Stimulated activated CD4-positive, alpha-beta T cell treated with anti-CD3 and anti-CD28 coated beads, Interleukin-15, amount 100 ng/mL, for 48 hours (primary cell): ENCODE measurements around the gene GSX1.
"Not testable (repeated sequence)": the region's sequence is repeated elsewhere in the genome, so short reads cannot be mapped to it uniquely, and the experiment has no call there.

Source experiments
- DNase-seq, 2 donors: peaks; one replicate each; pipeline ENCODE4 v3.0.0-alpha.2; 2020; ENCODE audit warnings: low read depth in 2 of 2

Gene GSX1

DNA sequence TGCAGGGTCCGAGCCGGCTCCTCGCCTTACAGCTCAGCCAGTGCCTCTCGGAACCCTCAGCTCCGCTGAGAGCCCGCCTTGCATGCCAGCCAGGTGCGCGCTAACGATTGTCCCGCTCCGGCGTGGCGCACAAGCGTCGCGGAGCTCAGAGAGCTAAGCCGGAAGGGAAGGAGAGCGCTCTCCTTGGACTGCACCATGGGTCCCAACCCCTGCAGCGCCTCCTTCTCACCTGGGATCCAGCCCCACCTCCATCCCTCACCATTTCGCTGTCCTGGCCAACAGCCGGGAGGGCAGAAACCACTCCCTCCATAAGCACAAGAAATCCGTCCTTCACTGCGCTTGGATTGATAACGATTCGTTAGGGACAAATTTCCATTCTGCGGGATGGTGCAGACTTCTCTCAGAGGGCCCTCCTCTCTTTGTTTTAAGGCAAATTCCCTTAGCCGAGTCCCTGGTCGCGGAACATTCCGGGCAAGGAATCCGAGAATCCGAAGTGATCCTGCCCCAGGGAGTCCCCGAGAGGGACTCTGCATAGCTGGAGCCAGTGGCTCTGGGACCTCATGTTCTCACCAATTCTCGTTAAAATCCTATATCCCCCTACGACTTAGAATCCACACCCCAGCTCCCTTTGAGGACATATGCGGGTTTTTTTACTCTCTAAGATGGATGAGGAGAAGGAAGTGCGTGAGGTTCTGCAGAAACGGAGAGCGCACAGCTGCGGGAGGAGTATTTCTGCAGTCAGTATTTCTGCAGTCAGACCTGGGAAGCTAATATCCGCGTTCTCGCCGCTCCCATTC is 2.8 kb downstream of the GSX1 start:
- DNase-seq = no peak

DNA sequence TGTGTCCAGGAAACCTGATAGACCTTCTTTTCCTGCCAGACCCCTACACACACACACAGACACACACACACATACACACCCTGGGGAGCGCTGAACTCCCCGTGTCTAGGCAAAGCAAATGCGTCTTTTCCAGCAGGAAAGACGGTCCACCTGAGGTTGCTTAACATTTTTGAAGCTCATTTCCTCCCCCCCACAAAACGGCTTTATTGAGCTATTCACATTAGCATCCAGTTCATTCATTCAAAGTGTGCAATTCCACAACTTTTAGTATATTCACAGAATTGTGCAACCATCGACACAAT is 3.4 kb downstream of the GSX1 start:
- DNase-seq = no peak

DNA sequence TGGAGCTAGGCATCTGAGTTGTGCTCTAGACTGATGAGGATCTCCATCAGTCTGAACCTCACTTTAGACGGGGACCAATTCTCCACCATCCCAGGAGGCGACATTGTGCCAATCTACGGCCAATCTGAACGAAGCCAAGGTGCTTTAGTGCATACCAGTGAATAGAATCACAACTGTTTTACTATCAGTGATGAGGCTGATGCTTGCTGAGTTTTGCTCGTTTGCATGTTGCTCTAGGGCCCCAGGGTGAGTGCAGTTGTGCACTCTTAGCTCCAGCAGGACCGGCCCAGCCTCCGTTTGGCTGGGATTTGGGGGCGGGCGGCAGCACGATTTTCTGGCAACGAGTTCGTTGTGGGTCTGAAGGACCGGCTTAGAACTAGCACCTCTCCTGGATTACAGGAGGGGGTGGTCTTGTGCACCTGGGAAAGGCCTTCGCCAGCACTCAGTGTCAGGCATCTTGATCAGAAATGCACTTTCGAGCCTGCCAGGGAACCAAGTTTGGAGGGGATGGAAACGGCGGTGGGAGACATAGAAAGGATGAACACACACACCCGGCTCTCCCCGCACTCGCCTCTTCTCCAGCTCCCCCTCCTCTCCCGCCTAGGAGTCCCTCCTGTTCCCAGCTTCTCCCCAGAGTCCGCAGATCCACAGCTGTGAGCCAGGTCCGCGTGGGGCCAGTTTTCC is 4.4 kb downstream of the GSX1 start:
- DNase-seq = no peak

DNA sequence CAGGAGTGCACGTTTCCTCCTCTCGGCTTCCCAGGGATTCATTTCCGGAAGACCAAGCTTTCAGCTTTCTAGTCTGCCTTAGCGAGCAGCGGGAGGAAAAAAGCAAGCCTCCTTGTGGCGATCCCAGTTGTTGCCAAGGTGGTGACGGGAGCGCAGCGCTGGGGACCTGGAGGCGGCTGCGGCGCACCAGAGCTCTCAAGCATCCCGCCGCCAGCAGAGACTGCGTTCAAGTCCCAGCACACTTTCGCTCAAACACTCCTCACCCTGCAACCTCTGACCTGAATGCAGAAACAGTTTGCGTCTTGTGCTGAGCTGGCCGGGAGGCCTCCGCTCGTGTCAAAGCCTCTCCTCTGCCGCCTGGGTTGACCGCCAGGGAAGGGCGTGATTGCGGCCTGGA is 4.9 kb downstream of the GSX1 start:
- no peak for DNase-seq

DNA sequence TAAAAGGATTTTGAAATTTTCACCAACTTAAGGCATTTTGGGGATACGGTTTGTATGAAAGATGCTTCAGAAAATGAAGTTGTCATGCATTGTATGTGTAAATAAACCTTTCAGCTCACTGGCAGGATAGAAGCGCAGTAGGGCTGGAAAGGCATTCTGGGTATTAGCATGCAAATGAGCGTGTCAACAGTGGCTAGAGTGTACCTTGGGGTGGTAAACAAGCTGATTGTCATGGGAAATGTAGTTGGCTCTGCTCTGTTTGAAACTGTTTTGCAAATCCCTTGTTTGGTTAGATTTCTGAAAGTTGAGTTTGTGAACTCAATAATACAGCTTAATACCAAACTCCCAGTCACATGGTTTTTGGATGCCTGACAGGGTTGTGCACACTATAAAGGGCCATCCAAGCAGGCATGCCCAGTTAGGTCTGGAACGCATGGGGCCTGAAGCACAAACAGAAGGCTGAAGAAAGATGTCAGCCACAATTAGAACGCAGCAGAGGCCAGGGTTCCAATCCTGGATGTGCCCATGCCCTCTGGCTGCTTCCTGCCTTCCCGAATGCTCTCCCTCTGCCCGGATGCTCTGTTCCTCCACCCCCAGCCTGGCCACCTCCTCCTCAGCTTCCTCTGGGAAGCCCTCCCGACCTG is 14.6 kb downstream of the GSX1 start:
- no peak for DNase-seq

DNA sequence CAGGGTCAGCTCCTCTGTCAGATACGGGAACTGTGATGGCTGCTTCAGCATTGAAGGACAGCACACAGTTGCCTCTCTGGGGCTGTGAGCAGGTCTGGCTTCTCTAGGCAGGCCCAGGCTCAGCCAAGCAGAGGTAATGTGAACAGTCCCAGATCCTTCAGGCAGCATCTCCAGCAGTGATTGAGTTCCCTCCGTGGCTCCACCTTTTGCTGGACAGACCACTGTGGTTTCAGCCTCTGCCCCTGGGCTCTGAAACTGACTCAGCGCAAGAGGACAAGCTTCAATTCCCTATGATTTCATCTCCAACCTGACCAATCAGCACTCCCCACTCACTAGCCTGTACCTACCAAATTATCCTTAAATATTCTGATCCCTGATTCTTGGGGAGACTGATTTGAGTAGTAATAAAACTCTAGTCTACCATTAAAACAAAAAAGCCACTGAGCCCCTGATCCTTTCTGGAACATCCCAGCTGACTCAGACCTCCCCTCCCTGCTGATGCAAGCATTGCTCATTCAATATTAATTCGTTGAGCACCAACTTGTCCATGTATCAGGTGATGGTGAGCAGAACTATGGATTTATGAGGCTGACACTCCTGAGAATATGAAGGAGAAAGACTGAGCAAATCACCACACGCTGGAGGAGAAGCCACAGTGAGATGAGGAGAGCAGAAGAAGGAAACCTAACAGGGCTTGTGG is 16.7 kb downstream of the GSX1 start:
- DNase-seq = no peak

DNA sequence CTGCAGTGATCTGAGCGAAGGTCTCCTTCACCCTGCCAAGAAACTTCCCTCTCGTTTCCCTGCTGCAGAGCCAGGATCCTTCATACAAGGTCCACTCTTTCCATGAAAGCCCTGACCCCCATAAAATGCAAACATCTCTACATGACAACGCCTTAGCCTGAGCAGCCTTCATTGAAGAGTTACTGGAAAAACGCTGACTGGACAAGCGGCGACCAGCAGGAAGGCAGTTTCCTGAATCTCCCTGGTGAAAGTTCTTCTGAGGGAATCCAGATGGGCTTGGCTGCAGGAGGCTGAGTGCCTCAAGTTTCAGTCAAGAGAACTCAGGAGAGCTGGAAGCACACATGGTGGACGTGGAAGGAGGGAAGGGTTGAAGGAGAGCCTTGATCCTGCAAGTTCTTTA is 17.7 kb downstream of the GSX1 start:
- DNase-seq = no peak

DNA sequence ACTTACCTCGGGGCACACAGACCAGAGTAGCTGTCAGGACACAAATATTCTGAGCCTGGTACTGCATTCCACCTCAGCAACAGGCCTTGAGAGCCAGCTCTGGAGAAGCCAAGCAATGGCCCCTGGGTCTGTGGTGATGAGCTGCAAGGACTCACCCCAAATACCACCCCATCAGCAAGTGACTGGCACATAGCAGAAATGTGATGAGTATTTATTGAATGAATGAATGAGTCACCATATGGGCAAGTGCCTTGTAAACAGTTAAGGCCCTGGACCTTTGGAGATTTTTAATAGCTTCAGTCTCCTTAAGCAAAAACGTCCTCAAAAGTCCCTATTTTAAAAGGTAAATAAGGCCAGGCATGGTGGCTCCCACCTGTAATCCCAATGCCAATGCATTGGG is 18.2 kb downstream of the GSX1 start:
- DNase-seq = no peak

DNA sequence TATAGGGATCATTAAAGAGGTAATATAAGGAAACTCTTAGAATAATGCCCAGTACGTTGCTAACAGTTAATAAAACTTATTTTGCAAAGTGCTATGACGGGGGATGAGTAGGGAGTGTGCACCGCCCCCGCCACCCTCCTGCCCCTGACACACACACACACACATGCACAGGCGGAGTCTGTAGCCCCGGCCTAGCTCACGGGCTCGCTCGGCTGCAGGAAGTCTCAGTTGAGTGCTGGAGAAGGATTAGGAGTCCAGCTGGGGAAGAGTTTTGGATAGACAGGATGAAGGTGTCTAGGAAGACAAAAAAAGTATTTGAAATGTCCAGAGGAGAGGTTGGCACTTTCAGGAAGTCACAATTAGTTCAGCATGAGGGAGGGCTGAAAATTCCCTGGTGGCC is 21.5 kb downstream of the GSX1 start:
- DNase-seq = no peak

DNA sequence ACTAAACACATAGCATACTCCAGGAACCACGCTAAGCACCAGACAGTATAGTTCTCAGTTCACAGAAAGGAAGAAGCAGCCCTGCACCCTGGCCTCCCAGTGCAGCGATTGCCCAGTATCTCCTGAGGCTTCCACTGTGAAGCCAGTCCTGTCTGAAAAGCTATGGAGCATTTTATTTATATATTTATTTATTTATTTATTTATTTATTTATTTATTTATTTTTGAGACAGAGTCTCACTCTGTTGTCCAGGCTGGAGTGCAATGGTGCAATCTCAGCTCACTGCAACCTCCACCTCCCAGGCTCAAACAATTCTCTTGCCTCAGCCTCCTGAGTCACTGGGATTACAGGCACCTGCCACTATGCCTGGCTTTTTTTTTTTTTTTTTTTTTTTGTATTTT is 25.5 kb downstream of the GSX1 start:
- DNase-seq = not testable (repeated sequence)

DNA sequence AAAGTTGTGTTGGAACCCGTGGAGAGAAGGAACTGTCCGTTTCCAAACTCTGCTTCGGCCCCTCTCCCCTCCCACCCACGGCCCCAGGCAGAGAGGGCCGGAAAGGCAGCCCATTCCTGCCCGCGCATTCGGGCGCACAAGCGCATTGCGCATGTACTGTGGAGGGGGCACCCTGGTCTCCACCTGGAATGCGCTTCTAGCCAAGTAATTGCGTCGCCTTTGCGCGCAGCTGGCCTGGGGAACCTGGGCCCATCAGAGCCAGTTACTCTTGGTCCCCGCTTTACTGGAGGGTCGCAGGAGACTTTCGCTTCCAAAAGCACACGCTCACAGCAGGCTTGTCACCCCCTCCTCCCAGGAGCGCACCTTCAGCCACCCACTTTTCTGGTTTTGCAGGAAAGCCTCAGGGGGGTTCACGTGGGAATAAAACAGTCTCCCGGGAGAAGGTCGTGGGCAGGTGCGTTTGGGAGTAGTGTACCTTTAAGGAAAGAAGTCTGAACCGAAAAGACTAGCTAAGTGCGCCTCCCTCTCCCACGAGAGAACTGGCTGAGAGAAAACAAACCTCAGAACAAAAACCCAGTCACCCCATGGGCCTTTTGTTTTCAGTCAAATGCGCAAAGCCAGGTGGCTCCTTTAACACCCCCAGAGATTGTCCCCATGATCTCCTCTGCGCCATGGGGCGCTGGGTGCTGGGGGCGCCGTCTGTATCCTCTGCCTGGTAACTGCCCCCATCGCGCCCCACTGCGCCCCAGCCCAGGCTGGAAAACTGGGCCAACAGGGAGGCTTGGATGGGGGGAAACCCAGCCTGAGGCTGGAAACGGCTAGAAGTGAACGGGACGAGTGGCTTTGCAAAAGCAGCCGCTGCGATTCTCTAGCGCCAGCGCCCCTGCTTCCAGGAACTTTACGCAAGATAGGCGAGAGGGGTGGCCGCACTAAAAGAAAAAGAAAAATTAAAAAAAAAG is 28.5 kb downstream of the GSX1 start:
- no peak for DNase-seq

DNA sequence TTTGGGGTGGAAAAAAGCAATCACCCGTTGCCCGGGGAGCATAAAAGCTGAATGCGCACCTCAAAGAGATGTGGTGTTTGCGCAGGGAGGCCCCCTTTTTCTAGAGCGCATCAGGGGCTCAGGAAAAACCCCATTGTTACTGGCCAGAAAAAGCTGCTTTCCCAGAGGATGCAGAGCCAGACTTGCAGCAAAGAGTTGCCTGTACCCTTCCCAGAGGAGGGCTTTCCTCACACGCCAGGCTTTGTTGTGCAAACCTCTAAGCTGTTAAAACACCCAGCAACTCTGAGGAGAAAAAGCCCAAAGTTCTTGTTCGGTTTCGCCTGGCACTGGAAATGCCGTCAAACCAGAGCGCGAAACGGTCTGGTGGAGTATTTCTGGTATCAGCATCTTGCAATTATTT is 29.3 kb downstream of the GSX1 start:
- no peak for DNase-seq

DNA sequence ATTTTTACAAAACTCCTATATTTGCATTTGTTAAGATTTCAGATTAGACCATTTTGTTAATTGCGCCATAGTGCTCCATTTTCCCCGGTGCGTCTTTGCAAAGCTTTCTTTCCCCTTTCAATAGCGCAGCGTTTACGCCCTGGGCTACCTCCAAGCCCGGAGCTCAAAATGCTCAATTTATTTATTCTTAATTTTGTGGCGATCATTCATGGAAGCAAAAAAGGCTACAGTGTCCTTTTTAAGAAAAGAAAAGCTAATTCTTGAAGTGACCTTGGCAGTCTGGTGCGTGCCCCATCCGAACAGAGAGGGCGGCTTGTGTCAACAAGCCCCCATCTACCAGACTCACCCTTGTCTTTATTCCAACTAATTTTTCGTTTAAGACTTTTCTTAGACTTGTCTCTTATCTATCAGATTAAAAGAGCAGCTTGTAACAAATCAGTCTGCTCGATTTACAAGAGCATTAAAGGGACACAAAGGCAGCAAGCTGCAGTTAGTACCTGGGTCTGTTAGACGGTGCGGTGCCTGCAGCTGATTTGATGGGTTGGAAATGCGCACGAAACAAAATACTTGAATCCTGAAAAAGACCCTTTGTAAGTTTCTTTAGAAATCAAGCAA is 30.1 kb downstream of the GSX1 start:
- no peak for DNase-seq

DNA sequence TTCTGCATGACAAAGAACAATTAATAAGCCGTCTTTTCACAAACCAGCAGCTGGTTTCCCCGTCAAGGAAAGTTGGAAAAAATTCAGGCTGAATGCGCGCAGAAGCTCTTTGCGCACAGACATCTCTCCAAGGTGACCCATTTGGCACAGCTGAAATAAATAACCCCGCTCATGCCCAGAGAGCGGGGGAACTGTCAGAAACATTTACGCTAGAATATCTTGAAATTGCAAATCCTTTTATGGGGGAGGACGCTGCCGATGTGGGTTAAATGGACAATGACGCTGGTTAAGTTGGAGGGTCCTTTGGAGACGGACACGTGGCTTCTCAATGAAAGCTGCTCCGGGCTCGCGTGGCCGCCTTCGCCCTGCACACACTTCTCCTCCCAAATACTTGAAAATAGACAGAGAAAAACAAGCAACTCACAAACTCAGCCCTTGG is 30.6 kb downstream of the GSX1 start:
- no peak for DNase-seq

DNA sequence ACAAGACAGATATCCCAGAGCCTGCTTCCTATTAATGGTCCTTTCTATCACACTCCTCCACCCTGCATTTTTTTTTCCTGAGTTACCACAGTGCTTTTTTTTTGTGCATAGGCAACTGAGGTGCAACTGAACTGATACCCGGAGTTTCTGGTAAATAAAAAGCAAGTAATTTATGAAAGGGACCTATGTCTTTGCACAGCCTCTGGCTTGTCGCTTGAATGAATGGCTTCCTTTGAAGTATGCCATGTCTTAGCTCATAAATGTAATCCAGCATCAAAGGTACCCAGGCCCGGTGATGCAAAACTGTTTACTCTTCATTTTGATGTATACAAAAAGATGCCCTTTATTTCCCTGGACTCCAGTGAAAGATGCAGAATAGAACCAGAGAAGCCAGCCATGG is 31.8 kb downstream of the GSX1 start:
- no peak for DNase-seq

DNA sequence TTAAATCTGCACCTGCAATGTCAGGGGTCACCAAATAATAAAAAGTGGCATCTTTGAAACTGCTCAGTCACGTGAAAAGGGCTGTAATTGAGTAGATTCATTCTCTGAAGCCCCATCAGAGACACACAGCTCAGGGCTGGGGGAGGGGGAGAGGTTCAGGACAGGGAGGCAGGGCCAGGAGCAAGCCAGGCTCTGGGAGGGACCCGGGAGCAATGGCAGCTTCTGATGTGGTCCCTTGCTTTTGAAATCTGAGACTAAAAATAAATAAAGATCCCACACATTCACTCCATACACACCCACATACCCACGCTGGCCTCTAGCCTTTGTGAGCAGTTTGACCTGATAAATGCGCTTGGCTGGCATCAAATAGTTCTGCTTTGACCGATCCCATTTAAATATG is 32.8 kb downstream of the GSX1 start:
- no peak for DNase-seq

DNA sequence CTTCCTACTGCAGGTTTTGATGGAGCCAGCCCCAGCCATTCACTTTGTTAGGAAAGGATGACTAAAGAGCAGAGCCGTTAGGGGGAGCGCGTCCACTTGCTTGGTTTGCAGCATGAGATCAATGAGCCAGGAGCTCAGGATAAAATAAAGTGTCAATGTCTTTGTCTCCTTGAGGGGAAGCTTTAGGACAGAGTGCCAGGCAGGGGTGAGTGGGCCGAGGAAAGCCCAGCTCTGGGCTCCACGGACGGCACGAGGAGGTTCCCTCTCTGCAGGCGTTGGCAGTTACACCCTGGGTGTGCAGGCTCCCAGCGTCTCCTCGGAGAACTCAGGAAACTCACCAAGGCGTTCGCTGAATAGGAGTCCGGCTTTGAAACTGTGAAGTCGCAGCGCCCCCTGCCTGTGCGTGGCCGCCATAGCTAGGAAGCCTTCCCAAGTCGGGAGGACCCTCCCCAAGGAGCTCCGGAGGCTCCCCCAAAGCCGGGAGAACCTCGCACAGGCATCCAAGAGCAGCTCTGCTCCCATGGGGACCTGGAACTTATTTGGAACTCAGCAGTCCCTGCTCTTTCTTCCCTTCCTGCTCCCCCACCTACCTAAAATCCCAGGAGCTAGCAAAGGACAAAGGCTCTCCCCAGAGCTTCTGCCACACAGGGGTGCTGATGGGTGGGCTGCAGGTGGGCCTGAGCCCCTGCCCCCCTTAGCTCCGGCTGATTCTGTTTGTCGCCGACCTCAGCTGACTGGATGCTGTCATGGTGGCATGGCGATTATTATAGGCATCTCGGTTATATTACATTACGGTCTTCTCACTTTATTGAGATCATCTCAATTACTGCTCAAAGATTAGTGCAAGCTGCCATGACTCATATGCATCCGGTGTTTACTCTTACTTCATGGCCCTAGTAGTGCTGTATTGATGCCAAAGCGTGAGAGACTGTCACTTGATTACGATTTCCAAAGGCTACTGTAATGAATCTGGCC is 34.4 kb downstream of the GSX1 start:
- DNase-seq = peak; percentile 33 to 56

DNA sequence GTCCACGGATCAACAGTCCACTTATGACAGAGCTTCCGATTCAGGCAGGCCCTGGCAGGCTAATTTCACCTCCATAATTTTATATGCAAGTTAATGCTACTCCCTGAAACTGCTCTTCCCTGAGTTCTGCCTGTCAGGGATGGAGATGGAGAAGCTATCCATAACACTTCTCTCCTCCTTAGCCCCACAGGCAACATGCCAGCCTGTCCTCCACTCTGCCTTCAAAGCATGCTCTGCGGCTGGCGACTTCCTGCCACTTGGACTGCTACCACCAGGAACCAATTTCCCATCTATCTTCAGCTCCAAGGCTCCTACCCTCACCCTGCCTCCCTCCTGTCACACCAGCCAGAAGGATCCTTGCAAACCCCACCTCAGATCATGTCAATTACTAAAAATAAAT is 35.4 kb downstream of the GSX1 start:
- DNase-seq = no peak

DNA sequence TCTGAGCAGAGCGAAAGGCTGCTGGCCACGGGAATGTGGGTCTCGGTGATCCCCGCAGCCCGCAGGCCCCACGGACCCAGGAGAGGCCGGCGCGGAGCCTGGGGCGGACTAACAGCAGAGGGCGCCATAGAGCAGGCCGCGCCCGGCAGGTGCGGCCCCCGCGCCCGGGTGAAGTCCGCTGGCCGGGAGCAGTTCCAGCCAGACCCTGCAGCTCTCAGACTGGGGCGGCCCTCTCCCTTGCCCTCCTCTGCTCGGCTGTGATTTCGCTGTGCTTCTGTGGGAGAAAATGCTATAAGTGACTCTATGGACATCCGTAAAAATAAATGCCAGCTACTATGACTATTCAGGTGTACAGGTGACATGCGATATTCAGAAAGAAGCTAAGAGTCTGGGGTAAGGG is 37.7 kb downstream of the GSX1 start:
- peak; percentile 5 to 48 for DNase-seq

DNA sequence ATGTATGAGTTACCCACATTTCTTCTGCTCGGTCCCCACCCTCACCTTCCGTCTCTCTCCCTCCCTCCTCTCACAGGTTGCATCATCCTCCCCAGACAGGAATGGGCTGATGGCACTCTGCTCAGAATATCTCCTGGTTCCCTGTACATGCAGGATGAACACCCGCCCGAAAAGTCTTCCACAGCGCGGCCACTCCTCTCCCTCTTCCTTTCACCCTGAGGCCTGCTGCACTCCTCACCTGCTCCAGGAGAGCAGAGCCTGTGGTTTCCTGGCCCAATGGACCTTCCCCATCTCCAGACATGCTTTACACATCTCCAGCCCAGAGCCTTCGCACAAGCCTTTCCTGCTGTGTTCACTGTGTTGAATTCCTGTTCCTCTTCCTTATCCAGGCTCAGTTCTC is 40.9 kb downstream of the GSX1 start:
- DNase-seq = no peak
